HPDE6-E6E7 (cell line): ENCODE results near the gene ZBTB44.
"Not testable (repeated sequence)": the region's sequence is repeated elsewhere in the genome, so short reads cannot be mapped to it uniquely, and the experiment has no call there.

Experiments used
- DNase-seq: peaks from one replicate; pipeline ENCODE4 v3.0.0; 2011; ENCODE audit warnings: missing footprints; ENCODE audit errors: extremely low spot score

Gene ZBTB44

GRCh38 chr11:130199792-130200191 is 114.9 kb downstream of the ZBTB44 start:
- no peak for DNase-seq

- no peak for DNase-seq
These were observed 115.8 kb downstream of the ZBTB44 start for GRCh38 chr11:130198964-130199363.

DNA sequence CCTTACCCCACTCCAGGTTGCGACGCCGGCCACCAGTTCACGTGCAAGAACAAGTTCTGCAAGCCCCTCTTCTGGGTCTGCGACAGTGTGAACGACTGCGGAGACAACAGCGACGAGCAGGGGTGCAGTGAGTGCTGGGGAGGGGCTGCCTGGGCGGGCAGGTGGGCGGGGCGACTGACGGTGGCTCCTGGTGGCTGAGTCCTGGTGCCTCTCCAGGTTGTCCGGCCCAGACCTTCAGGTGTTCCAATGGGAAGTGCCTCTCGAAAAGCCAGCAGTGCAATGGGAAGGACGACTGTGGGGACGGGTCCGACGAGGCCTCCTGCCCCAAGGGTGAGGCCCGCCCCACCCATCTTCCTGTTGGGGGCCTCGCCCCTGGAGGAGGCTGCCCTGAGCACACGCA is 116.4 kb downstream of the ZBTB44 start:
- DNase-seq: no peak

- no peak for DNase-seq
These were observed 117.2 kb downstream of the ZBTB44 start for GRCh38 chr11:130197386-130198035.

DNA sequence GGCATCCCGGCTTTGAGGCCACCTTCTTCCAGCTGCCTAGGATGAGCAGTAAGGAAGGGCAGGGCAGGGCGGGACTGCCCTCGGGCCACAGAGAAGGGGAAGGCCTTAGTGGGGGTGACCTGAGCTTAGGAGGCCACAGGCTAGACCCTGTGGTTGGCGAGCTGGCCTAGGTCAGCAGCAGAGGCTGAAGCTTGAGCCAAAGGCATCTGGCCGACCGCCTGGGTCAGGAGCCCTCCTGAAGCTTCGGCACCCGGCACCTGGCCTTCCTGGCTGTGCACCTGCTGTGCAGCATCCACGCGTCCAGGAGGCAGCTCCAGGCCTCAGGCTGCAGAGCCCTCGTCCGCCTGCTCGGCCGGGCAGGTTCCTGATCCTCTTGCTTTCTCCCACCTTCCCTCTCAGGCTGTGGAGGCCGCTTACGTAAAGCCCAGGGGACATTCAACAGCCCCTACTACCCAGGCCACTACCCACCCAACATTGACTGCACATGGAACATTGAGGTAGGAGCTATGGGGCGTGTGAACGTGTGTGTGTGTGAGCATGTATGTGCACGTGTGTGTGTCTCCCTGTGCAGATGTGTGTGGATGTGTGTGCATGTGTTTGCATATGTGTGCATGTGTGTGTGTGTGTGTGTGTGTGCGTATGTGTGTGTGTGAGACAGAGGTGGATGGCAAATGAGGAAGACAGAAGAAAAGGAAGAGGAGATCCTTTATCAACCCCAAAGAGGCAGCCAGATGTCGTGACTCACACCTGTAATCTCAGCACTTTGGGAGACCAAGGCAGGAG is 120.3 kb downstream of the ZBTB44 start:
- DNase-seq: no peak

DNA sequence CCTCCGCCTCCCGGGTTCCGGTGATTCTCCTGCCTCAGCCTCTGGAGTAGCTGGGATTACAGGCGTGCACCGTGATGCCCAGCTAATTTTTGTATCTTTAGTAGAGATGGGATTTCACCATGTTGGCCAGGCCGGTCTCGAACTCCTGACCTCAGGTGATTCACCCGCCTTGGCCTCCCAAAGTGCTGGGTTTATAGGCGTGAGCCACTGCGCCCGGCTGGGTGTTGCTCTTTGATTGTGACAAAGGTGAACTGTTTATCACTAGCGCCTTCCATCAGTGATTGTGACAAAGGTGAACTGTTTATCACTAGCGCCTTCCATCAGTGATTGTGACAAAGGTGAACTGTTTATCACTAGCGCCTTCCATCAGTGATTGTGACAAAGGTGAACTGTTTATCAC is 121.2 kb downstream of the ZBTB44 start:
- not testable (repeated sequence) for DNase-seq

DNA sequence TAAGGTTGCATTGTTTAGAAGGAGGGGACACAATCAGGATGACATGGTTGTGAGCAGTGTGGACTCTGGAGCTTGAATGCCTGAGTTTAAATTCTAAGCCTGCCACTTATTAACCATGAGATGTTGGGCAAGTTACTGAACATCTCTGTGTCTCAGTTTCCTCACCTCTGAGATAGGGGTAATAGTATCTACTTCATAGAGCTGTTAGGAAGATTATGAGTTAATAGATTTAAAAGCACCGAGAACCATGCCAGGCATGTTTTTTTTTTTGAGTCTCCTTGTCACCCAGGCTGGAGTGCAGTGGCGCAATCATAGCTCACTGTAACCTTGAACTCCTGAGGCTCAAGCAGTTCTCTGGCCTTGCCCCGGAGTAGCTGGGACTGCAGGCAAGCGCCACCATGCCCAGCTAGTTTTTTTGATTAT is 121.9 kb downstream of the ZBTB44 start:
- DNase-seq: no peak

DNA sequence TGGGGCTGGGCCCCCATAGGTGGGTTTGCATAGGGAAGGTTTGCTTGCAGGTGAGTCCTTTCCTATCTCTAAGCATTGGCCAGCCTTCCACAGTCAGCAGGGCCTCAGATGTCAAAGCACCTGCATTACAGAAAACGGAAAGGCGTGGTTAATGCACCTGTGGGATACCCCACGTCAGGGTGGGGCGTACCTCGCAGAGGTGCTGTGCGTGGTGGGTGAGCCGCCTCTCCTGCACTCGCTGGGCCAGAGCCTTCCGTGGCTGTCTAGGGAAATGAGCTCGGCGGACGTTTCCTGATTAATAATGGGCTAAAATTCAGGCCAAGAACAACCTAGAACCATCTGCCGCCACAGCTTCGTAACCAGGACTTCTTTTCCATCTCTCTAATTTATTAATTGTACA is 122.8 kb downstream of the ZBTB44 start:
- DNase-seq: no peak

DNA sequence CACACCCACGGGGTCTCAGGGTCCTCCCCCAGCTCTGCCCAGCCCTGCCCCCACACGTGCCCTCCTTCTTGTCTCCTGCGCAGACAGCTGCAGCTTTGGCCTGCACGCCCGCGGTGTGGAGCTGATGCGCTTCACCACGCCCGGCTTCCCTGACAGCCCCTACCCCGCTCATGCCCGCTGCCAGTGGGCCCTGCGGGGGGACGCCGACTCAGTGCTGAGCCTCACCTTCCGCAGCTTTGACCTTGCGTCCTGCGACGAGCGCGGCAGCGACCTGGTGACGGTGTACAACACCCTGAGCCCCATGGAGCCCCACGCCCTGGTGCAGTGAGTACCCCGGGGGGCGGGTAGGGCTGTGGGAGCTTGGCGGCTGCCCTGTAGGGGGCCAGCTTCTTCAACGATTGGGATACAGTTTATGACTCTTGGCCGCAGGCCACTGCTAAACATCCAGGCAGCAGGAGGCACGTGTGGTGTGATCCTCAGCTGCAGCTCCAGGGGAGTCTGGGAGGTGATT is 124.3 kb downstream of the ZBTB44 start:
- DNase-seq: no peak

DNA sequence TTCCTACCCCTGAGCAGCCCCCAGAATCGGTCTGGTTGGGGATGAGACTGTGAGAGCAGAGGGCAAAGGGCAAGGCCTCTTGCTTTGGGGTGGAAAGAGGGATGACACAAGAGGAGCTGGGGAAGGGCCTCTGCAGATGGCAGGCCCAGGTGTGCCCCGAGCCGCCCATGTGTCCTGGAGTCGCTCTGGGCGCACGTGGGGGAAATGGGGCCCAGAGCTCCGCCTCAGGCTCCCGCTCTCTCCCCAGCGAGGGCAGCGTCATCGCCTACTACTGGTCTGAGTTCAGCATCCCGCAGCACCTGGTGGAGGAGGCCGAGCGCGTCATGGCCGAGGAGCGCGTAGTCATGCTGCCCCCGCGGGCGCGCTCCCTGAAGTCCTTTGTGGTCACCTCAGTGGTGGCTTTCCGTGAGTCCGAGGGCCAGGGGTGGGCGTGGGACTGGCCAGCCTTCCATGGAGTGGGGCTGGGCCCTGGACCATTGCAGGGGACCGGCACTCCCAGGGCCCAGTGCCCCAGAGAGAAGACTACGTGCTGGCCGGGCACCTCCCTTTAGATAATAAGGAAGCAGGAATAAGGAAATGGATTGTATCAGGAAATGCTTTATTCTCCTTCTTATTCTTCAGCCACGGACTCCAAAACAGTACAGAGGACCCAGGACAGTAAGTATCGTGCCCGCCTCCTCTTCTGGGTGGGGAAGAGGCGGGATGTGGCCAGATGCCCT is 125.1 kb downstream of the ZBTB44 start:
- DNase-seq: no peak

- DNase-seq: no peak
These were observed 126.0 kb downstream of the ZBTB44 start for GRCh38 chr11:130188585-130189347.

- DNase-seq: no peak
These were observed 126.7 kb downstream of the ZBTB44 start for GRCh38 chr11:130188047-130188446.

- no peak for DNase-seq
These were observed 127.6 kb downstream of the ZBTB44 start for GRCh38 chr11:130187096-130187495.

GRCh38 chr11:130183878-130184610 is 130.7 kb downstream of the ZBTB44 start:
- DNase-seq: no peak

- peak; percentile 85 for DNase-seq
These were observed 133.1 kb downstream of the ZBTB44 start for GRCh38 chr11:130181295-130182272.

GRCh38 chr11:130180896-130181294 is 133.8 kb downstream of the ZBTB44 start:
- no peak for DNase-seq

GRCh38 chr11:130180491-130180890 is 134.2 kb downstream of the ZBTB44 start:
- DNase-seq: no peak

DNA sequence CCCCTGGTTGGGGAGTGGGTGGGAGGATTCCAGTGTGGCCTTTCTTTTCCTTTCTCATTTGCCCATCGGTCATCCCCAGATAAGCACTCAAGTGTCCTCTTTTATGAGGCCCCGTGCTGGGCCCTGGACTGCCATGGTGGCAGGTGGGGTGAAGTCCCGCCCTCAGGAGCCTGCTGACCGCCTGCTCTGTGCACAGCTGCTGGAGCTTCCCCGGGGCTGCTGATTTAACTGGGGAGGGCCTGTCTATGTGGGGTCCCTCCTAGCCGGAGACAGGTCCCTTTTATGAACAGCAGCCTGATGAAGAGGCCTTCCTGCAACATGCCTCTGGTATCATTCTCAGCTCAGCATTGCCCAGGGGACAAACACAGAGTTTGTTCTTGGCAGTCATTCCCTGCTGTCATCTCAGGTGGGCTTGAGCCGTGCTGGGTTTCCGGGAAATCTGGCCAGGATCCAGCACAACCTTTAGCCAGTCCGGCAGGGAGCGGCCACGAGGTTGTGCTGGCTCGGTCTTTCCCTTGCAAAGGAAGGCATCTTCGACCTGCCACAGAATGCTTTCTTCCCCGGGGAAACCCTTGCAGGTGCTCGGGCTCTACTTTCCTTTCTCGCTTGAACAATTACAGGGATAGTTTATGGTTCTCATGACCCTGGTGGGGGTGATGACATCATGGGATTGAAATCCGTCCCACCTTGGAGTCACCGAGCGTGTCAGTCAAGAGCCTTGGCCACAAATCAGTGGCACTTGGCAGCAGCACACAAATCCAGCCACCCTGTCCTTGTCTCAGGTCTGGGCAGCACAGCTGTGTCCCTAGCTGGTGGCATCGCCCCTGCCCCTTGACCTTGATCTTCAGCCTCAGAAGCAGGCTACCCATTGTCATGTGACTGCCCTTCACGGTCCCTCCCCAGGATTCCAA is 135.1 kb downstream of the ZBTB44 start:
- DNase-seq: no peak
